Measurements from ENCODE around the gene MRPL3.

Gene MRPL3

GRCh38 chr3:131502530-131503319 lies at the start of gene MRPL3:
Gene MRPL3, minus strand, starts transcription at chr3:131502971. Its CDS starts 150 bp downstream, at chr3:131502821.
- peak; percentile 95 for DNase-seq

GRCh38 chr3:131551761-131552160 lies 49.0 kb upstream of the MRPL3 start:
- no peak for DNase-seq

GRCh38 chr3:131550562-131551465 lies 48.0 kb upstream of the MRPL3 start:
- no peak for DNase-seq

GRCh38 chr3:131549340-131549739 lies 46.6 kb upstream of the MRPL3 start:
- DNase-seq, result peak; percentile 29

- no peak for DNase-seq
Measured at GRCh38 chr3:131547585-131547984, 44.8 kb upstream of the MRPL3 start.

- DNase-seq, result no peak
Measured at GRCh38 chr3:131546441-131546840, 43.7 kb upstream of the MRPL3 start.

- no peak for DNase-seq
Measured at GRCh38 chr3:131544557-131544956, 41.8 kb upstream of the MRPL3 start.

GRCh38 chr3:131543714-131544113 lies 40.9 kb upstream of the MRPL3 start:
- no peak for DNase-seq

- no peak for DNase-seq
Measured at GRCh38 chr3:131541288-131541687, 38.5 kb upstream of the MRPL3 start.

GRCh38 chr3:131540821-131541220 lies 38.0 kb upstream of the MRPL3 start:
- no peak for DNase-seq

GRCh38 chr3:131540143-131540542 lies 37.4 kb upstream of the MRPL3 start:
- DNase-seq, result no peak

GRCh38 chr3:131538968-131539367 lies 36.2 kb upstream of the MRPL3 start:
- DNase-seq, result no peak

- no peak for DNase-seq
Measured at GRCh38 chr3:131537531-131537930, 34.8 kb upstream of the MRPL3 start.

- DNase-seq, result no peak
Measured at GRCh38 chr3:131535596-131535995, 32.8 kb upstream of the MRPL3 start.

GRCh38 chr3:131535131-131535530 lies 32.4 kb upstream of the MRPL3 start:
- no peak for DNase-seq

- no peak for DNase-seq
Measured at GRCh38 chr3:131532645-131533044, 29.9 kb upstream of the MRPL3 start.

- no peak for DNase-seq
Measured at GRCh38 chr3:131530843-131531242, 28.1 kb upstream of the MRPL3 start.

GRCh38 chr3:131530388-131530787 lies 27.6 kb upstream of the MRPL3 start:
- DNase-seq, result no peak

- DNase-seq, result no peak
Measured at GRCh38 chr3:131526801-131527347, 24.1 kb upstream of the MRPL3 start.

- no peak for DNase-seq
Measured at GRCh38 chr3:131518680-131519079, 15.9 kb upstream of the MRPL3 start.

- peak; percentile 68 for DNase-seq
Measured at GRCh38 chr3:131505421-131505820, 2.6 kb upstream of the MRPL3 start.

- peak; percentile 9 for DNase-seq
Measured at GRCh38 chr3:131503320-131503635, 507 bp upstream of the MRPL3 start.

GRCh38 chr3:131501949-131502348 lies 822 bp downstream of the MRPL3 start:
- no peak for DNase-seq

GRCh38 chr3:131494706-131495105 lies 8.1 kb downstream of the MRPL3 start:
- no peak for DNase-seq
